ENCODE measurements around the gene MSI2. TPM values are rescaled to one million over a fixed set of nuclear protein-coding genes. Genes with fewer than 3 reads are reported as not detected.

The MSI2 gene
- total and polyA plus RNA-seq, 9 of the 15 experiments (the other 6 are each of a cell fraction or from before 2014, with no cell fraction given) = 4.6 to 61.8 (median 42.4) TPM

GRCh38 chr17:57534863-57535248 is 278.5 kb downstream of the MSI2 start:
- H3K79me2 ChIP-seq (ENCODE audit: control insufficient read depth, insufficient read depth, low read length) = no peaks in the 10 kb centered on the region
- ChIA-PET CTCF (ENCODE audit: low intra/inter-chr PET ratio) (no interaction called here), POLR2A (interaction anchor here (2.1 kb wide), 1 partner anchor 17 kb away, joined by 5 read pairs; no protein-coding TSS in a partner anchor)
- no peak for DNase-seq (ENCODE audit: extremely low read depth in 1 of 4, low spot score in 3 of 4)
- TF ChIP-seq TRIM28 (IDR thresholded peaks at IDR 0.05) (no peak), RNF2 (IDR thresholded peaks at IDR 0.05) (no peak), SMARCA4 (IDR thresholded peaks at IDR 0.05) (no peak), SRSF3 (IDR thresholded peaks at IDR 0.05; ENCODE audit: insufficient read depth, low read length) (no peak), ZFPM2 (CRISPR knock-in tag; IDR thresholded peaks at IDR 0.05) (no peak), NR0B1 (IDR thresholded peaks at IDR 0.05; ENCODE audit: partially characterized antibody) (no peak), FOSL1 (tag; conservative IDR thresholded peaks at IDR 0.05) (no peak), ZKSCAN1 (IDR thresholded peaks at IDR 0.05; ENCODE audit: low read depth, low read length) (no peak), ARHGAP35 (IDR thresholded peaks at IDR 0.05; ENCODE audit: partially characterized antibody) (no peak), TAF15 (IDR thresholded peaks at IDR 0.05; ENCODE audit: low read depth, low read length) (no peak), POLR2AphosphoS2 (IDR thresholded peaks at IDR 0.05; ENCODE audit: low read length) (no peak), EP300 (IDR thresholded peaks at IDR 0.05; ENCODE audit: low read length) (no peak), ARID2 (IDR thresholded peaks at IDR 0.05) (no peak), PYGO2 (tag; IDR thresholded peaks at IDR 0.05) (no peak)
- BruUV-seq (replicated peaks) = no TSS peak
- H3K9ac ChIP-seq (ENCODE audit: insufficient read depth in 1 of 2, low read depth in 2 of 2, low read length in 2 of 2) = peak overlapping the region in 1 of 2 experiments; percentile 66; a peak in 2 of 4 replicates
- in situ Hi-C loops (cut with MboI) (no loop called here), intact Hi-C loops (cut with micrococcal nuclease) (no loop called here)
- peaks cover 6% of the 10 kb centered on the region; the same call in 2 of the 3 replicates for H3K36me3 ChIP-seq (ENCODE audit: control insufficient read depth, insufficient read depth, low read length)
- peaks cover 14 to 15% of the 10 kb centered on the region in 2 experiments for H3K4me1 ChIP-seq (replicated peaks in 1 of 2; ENCODE audit: control insufficient read depth in 2 of 2, insufficient read depth in 2 of 2, low read length in 2 of 2)
- WGBS (ENCODE audit: insufficient coverage, low coverage, missing lambda C conversion rate) = 94% methylated on average over 2 of the region's 4 CpGs
- H4K20me1 ChIP-seq (replicated peaks; ENCODE audit: control insufficient read depth, insufficient read depth, low read length) = peaks cover 20% of the 10 kb centered on the region
- no peak overlapping the region for H3K4me3 ChIP-seq
- no peak for FAIRE-seq
- no peak for ATAC-seq
- H2AFZ ChIP-seq (ENCODE audit: low read depth, low read length) = no peak overlapping the region
- no peaks in the 10 kb centered on the region for H3K9me1 ChIP-seq (ENCODE audit: control insufficient read depth, insufficient read depth, low read length)
- no peaks in the 10 kb centered on the region for H3K9me3 ChIP-seq (replicated peaks; ENCODE audit: control insufficient read depth, insufficient read depth, low read depth, low read length)
- no peak overlapping the region for H3K27ac ChIP-seq (ENCODE audit: extremely low read depth, low read depth, low read length)
- H3K27me3 ChIP-seq (ENCODE audit: control insufficient read depth in 2 of 2, insufficient read depth in 2 of 2, low read length in 2 of 2) = no peaks in the 10 kb centered on the region
- no peak overlapping the region for H3K4me2 ChIP-seq (ENCODE audit: insufficient read depth, low read length)

All from K562 (cell line).